Lower leg skin (tissue), 3 donors: ENCODE measurements around the gene CASKIN2.

Experiments
- POLR2A ChIP-seq, 2 donors: fragments of 450-650 bp; IDR thresholded peaks; one replicate each; pipeline ENCODE4 v1.6.1; 2016 to 2017; ENCODE audit warnings: antibody characterized with exemption in 2 of 2, mild to moderate bottlenecking in 1 of 2, moderate library complexity in 1 of 2
- TF ChIP-seq, protein P1 (sequence below), 3 donors: fragments of 450-650 bp; IDR thresholded peaks; one replicate each; pipeline ENCODE4 v1.5.1; 2016; ENCODE audit warnings: antibody characterized with exemption in 3 of 3, mild to moderate bottlenecking in 3 of 3, moderate library complexity in 2 of 3

- TF ChIP-seq, protein P1, sequence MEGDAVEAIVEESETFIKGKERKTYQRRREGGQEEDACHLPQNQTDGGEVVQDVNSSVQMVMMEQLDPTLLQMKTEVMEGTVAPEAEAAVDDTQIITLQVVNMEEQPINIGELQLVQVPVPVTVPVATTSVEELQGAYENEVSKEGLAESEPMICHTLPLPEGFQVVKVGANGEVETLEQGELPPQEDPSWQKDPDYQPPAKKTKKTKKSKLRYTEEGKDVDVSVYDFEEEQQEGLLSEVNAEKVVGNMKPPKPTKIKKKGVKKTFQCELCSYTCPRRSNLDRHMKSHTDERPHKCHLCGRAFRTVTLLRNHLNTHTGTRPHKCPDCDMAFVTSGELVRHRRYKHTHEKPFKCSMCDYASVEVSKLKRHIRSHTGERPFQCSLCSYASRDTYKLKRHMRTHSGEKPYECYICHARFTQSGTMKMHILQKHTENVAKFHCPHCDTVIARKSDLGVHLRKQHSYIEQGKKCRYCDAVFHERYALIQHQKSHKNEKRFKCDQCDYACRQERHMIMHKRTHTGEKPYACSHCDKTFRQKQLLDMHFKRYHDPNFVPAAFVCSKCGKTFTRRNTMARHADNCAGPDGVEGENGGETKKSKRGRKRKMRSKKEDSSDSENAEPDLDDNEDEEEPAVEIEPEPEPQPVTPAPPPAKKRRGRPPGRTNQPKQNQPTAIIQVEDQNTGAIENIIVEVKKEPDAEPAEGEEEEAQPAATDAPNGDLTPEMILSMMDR (IDR thresholded peaks at IDR 0.05) = no peak
- TF ChIP-seq POLR2A (IDR thresholded peaks at IDR 0.05) = no peak
Observed at GRCh38 chr17:75456039-75456416, 59.3 kb downstream of the CASKIN2 start.
